ENCODE measurements around the gene CHST15.

The CHST15 gene

GRCh38 chr10:124092860-124093773 lies at the start of gene CHST15:
Gene CHST15, minus strand, starts transcription at chr10:124093598. Its CDS starts 47,386 bp downstream, at chr10:124046212.
- FAIRE-seq: no peak

GRCh38 chr10:124142960-124143359 lies 49.6 kb upstream of the CHST15 start:
- no peak for FAIRE-seq

DNA sequence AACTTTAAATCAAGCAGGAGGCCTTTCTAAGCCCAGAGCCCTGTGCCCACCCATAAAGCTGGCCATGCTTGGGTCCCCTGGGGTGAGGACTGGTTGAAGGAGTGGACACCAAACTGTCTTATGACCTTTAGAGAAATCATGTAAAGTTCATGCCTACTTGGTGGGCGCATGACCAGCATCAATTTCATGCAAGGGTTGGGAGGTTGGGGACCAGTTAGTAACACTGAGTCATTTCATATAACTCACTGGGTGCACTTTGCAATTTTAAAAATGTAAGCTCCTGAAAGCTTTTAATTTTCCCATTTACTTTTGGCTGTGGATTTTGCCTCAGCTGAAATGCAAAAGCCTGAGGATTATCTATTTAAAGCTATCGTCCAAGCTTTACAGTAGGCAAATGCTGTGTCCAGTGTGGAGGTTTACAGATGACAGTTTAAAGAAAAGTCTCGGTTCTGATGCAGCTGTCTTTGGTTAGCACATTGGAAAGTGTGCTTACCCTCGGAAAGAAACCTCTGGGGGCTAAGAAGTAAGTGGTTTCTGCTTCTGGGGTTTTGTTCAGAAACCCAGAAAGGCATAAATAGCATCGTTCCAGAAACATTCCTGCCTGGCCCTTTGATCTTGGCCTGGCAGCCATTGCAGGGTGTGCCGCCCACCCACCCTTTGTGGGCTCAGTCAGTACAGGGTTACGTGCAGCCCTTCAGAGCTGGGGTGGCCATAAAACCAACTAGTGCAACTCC lies 48.8 kb upstream of the CHST15 start:
- no peak for FAIRE-seq

DNA sequence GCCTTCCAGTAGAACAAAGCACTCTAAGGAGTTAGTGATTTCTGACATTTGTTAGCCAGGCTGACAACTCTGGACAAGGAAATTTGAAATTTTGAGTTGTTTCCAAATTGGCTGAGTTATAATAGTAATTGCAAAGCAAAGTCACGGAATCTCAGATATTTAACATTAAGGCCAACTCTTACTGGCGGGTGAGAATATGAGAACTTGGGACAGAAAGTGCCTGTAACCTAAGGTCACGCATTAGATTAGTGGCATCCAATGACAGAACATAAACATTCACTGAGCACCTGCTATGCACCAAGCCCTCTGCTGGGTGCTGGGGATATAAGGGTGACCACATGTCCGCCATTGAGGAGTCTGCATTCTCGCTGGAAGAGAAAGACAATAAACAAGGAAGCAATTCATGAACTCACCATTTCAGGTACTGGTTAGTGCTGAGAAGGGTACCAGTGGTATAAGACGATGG lies 45.5 kb upstream of the CHST15 start:
- FAIRE-seq: no peak

- no peak for FAIRE-seq
Measured at GRCh38 chr10:124138195-124138882, 44.9 kb upstream of the CHST15 start.

DNA sequence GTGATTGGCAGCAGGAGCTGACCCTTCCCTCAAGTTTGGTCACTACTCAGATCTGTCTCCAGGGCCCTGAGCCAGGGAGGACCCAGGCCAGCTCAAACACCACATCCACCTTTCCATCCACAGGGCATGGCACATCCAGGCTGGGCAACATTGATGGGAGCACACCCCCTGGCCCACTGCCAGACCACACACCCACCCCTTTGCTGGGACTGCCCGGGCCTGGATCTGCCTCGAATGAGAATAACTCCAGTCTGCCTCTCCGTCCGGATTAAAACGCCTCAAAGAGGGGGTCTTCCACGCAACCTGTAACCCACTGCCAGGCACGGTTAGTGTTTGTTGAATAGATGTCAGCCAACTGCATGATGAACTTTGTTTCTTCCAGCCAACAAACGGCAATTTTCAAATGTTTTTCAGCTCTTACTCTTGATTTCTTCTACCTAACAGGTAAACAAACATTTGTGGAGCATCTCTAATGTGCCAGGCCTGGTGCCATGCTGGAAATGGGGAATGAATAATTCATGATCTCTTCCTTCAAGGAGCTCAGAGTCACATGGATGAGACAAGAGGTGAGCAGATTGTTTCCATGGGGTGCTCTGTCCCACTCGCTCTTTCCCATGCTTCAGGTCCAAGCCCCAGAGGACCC lies 41.0 kb upstream of the CHST15 start:
- FAIRE-seq: no peak

GRCh38 chr10:124132876-124133275 lies 39.5 kb upstream of the CHST15 start:
- no peak for FAIRE-seq

DNA sequence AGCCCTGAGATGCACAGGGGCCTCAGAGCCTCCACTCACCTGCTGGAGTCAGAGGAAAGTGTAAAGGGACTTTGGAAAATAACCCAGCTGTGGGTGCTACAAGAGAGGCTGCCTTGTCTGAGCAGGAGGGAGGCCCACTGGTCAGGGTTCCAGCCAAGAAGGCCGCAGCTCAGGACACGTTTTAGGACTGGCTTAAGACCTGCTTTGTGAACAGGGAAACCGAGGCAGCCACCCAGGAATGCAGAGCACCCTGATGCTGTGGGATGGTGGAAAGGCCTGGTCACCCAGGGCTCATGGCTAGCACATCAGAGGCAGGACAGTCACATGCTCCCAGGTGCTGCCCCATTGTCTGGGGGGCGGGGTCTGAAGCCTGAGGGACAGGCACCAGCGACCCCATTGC lies 38.9 kb upstream of the CHST15 start:
- FAIRE-seq: no peak

DNA sequence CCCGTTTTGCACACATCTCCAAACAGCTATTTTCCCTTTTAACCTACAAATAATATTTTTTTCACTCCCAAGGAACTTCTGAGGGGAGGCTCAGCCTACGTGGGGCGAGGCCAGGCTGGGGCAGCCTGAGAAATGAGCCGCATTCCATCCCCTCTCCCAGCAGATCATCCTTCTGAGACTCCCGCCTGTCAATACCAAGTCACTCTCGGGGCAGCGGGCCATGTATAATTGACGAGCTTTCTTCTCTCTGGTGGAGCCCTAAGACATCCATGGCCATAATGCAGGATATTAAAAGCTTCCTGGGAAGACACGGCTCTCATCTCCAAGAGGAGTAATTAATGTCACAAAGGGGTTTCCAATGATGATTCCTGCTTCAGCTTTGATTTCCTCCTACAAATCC lies 37.8 kb upstream of the CHST15 start:
- no peak for FAIRE-seq

GRCh38 chr10:124130198-124130900 lies 37.0 kb upstream of the CHST15 start:
- no peak for FAIRE-seq

GRCh38 chr10:124129471-124129870 lies 36.1 kb upstream of the CHST15 start:
- no peak for FAIRE-seq

- FAIRE-seq: no peak
Measured at GRCh38 chr10:124128811-124129145, 35.4 kb upstream of the CHST15 start.

DNA sequence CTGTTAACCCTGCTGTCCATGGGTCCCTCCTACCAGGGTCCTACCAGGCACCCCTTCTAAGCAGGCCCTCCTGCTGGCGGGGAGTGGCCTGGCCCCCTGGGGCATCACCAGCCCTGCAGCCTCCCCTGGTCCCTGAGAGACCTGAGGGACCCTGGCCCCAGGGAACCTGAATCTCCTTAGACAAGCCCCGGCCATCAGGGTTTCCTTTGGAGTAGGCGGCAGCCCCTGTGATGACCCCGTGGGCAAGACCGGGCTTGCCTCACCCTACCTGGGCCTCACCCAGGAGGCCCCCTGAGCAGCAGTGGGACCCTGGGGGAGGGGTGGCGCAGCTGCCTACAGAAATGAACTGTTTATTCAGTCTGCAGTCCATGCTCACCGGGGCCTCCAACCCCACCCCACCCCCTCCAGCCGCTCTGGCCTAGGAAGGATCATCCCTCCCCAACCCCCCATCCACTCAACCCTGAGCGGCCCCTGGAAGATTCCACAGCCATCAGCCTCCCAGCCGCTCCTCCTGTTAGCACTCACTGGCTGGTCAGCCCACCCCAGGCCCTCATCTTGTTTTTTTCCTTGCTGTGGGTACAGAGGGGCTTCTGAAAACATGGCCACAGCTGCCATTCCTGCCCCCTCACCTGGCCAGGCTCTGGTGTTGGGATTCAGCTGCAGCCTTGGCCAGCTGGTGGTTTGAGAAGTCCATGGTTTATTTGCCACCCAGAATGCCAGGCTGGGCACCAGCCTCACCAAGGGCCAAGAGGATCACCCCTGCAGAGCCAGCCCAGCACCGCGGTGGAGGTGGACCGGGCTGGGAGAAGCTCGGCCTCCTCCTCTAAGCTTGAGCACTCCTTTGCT lies 34.8 kb upstream of the CHST15 start:
- FAIRE-seq: no peak

GRCh38 chr10:124127563-124127962 lies 34.2 kb upstream of the CHST15 start:
- no peak for FAIRE-seq

DNA sequence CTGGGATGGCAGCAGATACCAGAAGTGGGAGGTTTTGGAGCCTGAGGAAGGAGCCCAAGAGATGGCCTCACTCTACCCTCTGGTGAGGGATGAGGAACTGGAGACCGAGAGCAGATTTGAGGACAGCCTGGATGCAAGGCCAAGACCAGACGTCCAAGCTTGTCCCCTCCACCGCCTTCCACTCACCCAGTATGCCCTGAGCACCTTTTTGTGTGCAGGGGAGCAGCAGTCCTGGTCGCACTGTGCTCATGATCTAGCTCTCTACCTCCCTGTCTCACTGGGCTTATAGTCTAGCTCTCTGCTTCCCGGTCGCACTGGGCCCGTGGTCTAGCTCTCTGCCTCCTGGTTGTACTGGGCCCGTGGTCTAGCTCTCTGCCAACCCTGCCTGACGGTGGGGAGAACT lies 33.6 kb upstream of the CHST15 start:
- FAIRE-seq: no peak

DNA sequence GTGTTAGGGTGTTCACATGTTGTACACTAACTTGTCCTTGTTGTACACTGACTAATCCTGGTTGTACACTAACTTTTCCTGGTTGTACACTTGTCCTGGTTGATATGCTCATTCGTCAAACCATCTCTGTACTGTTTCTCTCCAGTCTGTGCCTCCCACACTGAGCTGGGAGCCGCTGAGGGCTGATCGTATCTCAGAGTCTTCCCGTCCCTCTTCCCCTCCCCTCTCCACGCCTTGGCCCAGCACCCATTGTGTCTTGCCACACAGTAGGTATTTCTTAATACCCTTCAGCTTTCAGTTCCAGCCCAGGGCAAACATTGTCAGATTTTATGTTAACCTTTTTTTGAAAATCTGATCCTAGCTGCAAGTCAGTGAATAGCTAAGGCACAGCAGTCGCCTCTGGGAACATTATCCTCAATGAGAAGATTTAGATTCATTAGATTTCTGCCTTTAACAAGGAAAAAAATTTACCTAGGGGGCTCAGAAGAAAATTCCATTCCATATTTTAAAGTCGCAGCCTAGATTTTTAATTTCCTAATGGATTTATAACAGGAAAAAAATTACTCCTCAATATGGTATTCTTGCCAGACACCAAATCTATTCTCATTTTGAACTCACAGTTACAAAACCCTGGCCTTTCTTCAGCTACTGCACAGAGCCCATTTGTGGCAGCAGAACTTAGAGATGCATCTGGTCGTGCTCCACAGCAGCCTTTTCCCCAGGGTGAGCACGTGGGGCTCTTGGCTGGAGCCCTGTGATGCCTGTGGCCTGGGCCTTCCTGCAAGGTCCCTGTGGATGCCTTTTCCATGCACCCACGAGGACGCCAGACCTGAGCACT lies 33.0 kb upstream of the CHST15 start:
- FAIRE-seq: no peak

DNA sequence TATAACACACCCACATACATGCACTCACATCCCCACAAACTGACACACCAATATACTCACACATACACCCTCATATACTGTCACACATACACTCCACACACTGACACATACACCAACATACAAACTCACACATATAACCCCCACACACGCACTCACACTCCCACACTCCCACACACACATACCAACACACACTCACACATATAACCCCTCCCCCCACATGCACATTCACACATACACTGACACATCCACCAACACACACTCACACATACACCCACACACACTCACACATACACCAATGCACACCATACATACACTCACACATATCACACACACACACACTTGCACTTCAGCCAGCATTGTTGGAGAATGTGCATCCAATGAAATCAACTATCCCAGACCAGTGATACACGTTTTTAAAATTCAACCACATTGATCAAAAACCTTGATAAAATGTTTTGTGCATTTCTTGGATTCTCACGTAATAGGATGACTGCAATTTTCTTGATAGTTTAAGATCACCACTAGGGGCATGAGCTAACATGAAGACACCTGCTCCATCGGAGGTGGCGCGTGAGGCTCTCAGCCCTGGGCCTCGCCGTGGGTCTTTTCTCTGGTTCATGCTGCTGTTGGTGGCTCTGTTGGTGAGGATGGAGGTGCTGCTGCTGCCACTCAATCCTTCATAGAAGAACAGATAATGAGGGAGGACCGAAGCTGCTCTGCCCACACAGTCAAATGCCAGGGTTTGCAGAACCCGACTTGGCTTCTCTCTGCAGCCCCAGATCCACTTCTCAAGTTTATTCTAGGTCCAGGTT lies 32.1 kb upstream of the CHST15 start:
- FAIRE-seq: no peak

- FAIRE-seq: no peak
Measured at GRCh38 chr10:124124769-124125161, 31.4 kb upstream of the CHST15 start.

DNA sequence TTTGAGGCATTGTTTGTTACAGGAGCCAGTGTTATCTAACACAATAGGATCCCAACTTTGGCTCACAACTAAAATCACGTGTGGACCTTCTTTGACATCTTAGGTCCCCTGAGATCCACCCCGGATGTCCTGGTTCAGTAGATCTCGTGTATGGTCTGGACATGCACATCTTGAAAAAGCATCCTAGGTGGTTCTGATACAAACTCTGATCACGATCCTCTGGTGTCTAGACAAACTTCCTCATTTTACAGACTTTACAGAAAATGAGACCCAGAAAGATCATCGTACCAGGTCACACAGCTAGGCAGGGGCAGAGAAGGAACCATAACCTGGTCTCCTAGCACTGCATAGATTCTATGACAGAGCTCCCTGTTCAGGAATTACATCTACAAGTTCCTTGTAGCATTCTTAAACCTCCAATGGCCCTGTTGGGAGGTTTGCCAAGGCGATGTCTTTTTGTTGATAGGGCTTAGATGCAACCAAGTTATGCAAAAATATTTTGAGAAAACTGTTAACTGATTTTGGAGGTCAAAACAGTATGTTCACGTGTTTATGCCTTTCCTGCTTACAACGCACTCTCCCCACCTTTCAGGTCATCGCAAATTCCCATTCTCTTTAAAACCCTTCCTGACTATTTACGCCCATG lies 30.8 kb upstream of the CHST15 start:
- no peak for FAIRE-seq

Data from islet of Langerhans (tissue), 1 donor.